Hematopoietic multipotent progenitor cell treated with erythropoietin and hydrocortisone succinate and interleukin-3 and kit ligand, for 15 days (in vitro differentiated cells): ENCODE results near the gene TIAM2.

Experiments used
- DNase-seq: peaks from one replicate; pipeline ENCODE4 v3.0.0-alpha.2; 2015; ENCODE audit warnings: low spot score

Gene TIAM2

DNA sequence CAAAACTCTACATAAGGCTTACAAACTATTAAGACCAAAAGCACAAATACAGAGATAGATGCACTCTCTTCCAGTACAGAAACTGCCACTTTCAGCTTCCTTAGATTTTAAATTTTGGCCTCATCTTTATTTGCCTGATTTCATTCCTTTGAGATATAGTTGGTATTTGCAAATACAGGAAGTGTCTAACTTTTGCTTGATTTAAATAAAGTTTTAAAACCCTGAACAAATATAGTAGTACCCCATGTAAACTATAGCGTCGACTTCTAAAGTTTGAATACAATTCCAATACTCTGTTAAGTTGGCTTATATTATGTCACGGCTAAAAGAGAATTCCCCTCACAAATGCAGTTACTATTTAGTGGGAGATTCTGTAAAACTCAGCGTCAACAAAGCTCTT is 267.5 kb downstream of the TIAM2 start:
- DNase-seq = no peak

DNA sequence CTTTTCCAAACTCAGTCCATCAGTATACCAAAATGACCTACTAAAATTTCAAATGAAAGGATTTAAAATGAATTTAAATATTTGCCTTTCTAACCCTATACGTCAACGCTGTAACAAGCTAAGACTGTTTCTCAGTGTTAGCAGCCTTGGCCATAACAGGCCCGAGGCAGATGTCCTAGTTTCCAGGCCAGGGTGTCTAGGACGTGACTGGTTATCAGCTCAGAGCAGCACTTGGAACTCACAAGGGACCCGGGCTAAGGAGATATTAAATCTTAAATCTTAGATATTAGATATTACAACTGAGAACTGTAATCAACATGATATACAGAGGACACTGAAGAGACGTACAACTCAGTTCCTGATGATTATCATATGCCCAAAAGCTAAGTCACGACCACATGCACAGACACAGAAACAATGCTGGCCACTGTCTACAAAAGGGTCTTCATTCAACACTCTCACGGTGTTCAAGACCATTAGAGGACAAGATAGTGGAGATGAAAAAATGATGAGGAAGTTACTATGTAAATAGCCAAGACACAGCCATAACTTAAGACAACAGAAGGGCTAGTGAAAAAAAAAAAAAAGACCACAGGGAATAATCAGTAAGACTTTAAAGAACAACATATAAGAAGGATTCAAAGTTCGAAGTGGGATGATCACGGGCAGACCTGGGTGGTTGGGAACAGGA is 268.4 kb downstream of the TIAM2 start, which contains the start of gene CLDN20:
Gene CLDN20, plus strand, starts transcription at position 641 of the 691 bp plus-strand sequence. CDS start 11,707 bp downstream, outside the sequence.
- DNase-seq = no peak

DNA sequence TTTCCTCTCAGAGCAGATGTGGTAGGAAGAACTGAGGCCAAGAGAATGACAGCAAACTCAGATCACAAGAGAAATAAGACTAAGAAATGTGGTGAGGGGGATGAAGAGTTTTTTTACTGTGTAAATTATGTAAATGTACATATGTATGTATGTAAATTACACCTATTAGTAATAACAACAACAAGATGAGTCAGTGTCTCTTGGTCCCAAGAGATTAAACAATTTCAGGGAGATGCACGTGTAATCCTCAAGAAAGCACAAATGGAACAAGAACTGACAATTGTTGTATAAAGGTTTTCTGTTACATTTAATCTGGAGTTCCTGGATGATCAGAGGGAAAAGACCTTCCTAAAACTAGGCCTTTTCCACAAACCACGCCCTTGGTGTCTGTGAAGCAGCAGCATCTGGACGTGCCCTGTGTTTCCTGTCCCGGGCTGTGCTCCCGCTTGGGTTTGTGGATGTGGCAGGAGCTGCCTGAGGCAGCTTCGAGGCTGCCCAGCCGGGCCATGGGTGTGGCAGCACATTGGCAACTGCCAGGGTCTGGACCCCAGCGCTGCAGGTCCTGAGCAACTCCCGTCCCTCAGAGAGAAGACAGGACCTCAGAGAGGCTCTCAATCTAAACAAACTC is 269.7 kb downstream of the TIAM2 start:
- no peak for DNase-seq

DNA sequence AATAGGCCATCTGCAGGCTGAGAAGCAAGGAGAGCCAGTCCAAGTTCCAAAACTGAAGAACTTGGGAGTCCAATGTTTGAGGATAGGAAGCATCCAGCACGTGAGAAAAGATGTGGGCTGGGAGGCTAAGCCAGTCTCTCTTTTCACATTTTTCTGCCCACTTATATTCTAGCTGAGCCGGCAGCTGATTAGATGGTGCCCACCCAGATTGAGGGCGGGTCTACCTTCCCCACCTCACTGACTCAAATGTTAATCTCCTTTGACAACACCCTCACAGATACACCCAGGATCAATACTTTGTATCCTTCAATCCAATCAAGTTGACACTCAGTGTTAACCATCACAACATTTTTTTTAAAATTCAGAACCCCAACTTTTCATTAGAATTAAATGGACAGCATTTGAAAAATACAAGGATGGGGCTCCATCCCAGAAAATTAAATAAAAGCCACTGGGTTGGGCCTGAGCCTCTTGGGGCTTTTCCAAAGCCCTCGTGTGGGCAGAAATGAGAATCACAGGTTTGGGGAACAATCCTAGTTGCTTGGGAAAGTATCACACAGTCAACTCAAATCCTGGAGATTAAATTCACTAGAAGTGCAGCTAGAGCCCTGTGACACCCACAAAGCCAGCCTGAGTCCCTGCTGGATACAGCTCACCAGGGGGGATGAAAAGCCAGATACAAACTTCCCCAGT is 270.9 kb downstream of the TIAM2 start:
- DNase-seq = no peak

DNA sequence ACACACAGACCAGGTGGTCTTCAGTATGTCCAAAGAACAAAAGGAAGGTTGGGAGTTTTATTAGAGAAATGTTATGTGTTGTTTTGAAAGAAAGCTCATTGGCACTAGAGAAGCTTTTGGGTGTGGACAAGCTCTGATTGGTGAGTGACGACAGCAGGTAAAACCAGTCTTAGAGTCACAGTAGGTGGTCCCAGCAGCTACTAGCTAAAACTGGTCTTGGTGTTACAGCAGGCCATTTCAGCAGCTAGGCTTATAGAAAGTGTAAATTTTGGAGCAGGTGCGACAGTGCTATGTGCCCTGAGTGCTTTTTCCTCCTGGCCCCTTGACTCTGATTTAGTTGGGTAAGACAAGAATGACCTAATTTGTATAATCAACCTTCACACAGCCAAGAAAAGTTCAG is 272.3 kb downstream of the TIAM2 start:
- DNase-seq = no peak

DNA sequence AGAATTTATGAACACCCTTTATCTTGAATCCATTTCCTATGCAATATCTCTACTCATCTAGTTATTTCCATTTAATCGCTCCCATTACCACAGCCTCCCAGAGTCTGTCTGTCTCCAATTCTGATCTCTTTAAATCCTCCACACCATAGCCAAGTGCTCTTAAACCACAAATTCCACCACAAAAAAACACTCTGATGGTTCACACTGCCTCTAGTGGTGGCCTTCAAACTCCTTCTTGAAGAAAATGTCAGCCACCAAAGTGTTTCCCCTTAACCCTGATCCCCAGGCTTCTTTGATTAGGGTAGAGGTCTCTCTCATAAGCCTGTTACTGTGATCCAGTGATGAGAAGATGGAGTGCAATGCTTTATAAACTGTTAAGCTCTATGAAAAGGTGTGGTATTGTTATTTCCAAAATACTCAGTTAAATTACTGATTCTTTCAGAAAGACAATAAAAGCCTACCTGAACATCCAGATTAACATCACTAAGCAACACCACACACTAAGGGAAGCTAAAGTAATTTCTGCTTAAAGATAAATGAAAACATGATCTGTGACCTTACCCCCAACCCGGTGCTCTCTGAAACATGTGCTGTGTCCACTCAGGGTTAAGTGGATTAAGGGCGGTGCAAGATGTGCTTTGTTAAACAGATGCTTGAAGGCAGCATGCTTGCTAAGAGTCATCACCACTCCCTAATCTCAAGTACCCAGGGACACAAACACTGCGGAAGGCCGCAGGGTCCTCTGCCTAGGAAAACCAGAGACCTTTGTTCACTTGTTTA is 273.2 kb downstream of the TIAM2 start:
- peak; percentile 14 for DNase-seq

DNA sequence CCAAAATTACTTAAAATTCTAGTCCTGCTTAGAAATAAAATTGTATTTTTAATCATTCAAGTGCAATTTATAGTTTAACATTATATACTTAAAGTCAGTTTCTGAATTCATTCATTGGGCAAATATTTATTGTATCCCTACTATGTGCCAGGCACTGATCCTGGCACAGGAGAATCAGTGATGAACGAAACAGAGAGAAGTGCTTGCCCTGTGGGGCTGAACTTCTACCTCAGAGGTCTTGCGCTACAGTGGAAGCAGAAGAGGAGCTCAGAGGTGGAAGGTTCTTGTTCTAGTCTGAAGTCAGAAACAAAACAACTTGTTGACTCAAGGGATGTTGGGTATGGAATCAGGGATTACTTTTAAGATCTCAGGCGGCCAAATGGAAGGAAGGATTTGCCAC is 274.6 kb downstream of the TIAM2 start:
- no peak for DNase-seq

DNA sequence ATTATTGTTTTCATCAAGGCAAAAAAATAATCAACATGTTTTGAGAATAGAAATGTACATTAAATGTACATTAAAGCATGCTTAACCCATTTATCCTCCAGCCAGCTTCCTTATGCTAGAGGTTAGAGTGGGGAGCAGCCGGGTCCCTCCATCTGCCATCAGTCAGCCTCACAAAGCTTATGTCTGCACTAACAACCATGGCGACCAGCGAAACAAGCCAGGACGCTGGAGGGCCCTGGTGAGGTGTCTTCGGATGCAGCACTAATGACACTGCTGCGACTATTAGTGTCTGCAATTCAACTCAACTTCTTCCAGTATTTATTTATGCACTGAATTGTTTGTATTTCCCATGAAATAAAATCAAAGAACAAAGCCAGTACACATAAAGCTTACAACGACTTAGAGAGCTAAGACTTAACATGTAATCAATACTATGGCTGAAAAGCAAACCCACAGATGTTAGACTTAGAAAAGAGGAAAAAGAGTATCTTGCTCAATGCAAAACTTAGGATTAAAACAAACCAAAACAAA is 275.5 kb downstream of the TIAM2 start:
- DNase-seq = no peak

DNA sequence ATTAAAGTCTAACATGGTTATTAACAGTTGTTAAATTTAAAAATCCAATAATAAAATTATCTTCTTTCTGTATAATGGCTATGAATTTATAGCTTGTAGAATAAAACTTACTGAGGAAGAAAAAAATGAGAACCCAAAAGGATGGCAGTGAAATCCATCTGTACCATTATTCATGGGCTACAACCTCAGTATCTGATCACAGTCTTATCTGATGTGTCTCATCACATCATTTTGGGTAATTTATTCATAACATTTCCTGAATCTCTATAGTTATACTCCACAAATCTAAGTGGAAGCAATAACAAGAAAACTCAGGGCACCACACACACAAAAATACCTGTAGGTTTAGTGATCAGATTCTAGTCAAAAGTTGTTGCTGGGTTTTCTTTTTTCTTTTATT is 276.0 kb downstream of the TIAM2 start:
- no peak for DNase-seq

DNA sequence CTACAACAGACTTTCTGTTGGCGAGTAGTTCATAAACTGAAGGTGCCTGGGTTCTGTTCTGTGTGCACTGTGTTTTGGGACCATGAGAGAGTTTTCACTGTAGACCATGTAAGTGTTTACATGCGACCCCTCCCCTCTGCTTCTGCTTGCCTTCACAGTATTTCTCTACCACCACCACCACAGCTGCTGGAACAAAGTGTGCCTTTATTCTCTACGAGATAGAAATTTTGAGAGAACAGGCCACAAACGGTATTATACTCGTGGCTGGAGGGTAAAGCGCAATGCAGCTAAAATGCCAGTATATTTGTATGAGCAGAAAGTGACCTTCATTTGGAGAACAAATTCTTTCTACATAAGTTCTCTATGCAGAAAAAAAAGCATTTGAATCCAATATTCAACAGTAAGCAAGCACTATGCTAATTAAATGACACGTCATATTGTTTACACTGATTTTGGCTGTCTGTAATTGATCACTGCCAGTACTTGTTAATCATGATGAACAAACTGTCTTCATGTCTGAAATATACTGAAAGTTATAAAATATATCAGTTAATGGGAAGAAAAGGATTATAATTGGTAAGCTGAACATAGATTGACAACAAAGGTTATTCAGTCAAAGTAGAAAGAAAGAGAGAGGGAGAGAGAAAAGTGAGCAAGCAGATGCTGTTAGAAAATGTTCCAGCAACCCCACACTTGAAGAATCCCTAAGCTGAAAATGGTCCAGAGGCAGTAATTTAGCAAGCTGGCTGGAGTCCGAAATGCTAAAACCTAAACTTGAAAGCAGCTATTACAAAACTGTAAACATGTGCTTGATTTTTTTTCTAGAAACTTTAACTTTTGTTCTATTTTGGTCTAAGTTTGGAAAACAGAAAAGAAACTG is 277.5 kb downstream of the TIAM2 start:
- DNase-seq = no peak

DNA sequence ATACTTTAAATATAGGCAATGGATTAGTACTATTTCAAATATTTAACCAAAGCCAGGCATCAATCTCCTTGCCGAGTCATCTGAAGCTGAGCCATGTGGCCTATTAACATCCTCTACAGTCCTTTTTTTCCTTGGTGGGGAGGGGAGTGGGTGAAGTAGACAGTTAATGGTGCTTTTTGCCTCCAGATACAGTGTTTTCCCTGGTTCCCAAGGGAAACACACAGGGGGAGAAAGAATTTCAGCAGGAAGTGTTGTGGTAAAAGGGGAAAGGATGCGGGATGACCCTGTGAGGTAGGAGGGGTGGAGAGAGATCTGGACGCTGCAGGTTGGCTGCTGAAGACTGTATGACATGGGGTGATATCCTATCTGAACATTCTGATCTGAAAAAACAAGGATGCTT is 278.3 kb downstream of the TIAM2 start:
- DNase-seq = no peak

DNA sequence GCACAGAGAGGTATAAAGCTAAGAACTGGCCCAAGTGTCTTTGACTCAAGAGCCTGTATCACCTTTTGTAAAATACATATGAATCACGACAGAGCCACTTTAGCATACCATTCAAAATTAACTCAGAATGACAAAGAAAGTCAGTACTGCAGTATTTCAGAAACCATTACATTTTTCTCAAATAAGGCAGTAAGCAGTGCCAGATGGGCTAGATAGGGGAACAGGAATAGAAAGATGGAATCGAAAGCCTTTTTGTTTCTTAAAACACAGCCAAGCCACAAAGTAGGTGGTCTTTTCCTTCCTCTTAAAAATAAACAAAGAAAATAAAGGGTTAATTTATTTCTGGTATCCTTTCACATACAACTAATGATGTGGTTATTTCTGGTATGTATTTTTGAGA is 279.0 kb downstream of the TIAM2 start:
- DNase-seq = no peak

DNA sequence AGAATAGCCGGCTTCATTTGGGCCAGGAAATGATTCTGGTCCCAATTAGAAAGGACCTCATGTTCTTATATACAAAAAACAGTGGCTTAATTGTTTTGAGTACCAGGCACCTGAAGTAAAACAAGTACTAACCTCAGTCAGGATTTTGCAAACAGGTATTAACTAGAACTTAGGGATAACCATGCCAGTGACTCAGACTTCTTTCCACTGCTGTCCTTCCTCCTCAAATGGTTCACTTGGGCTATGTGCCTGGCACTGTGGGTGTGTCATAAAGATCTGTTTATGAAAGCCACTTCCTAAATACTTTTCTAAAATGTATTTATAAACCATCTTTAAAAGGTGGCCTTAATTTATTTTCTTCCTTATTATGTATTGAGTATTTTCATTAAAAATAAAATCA is 279.4 kb downstream of the TIAM2 start:
- DNase-seq = no peak

DNA sequence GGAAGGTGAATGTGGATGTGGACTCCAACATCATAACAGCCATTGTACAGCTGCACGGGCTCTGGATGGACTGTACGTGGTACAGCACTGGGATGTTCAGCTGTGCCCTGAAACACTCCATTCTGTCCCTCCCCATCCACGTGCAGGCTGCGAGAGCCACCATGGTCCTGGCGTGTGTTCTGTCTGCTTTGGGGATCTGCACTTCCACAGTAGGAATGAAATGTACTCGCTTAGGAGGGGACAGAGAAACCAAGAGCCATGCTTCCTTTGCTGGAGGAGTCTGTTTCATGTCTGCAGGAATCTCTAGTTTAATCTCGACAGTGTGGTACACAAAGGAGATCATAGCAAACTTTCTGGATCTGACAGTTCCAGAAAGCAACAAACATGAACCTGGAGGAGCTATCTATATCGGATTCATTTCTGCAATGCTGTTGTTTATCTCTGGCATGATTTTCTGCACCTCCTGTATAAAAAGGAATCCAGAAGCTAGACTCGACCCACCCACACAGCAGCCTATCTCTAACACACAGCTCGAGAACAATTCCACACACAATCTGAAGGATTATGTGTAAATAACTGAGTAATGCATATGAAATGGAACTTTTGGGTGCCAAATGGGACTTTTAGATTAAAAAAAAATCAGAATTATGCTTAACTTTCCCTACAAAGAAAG is 280.8 kb downstream of the TIAM2 start:
- no peak for DNase-seq

DNA sequence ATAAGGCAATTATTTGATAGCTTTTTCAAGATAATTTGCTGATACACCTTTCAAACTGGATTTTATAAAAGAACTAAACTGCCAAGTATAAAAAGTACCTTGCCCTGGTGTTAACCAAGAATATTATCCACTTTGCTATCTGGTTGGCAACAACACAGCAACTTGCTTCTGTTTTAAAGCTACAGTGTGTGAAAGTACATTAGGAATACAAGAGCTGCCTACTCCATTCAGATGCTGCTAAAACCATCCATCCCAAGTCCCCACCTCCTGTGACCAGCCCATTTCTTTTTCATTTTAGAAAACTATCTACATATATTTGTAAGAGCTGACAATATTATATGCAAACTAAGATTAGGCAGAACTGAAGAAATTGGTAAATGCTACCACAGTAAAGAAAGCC is 281.5 kb downstream of the TIAM2 start:
- no peak for DNase-seq

DNA sequence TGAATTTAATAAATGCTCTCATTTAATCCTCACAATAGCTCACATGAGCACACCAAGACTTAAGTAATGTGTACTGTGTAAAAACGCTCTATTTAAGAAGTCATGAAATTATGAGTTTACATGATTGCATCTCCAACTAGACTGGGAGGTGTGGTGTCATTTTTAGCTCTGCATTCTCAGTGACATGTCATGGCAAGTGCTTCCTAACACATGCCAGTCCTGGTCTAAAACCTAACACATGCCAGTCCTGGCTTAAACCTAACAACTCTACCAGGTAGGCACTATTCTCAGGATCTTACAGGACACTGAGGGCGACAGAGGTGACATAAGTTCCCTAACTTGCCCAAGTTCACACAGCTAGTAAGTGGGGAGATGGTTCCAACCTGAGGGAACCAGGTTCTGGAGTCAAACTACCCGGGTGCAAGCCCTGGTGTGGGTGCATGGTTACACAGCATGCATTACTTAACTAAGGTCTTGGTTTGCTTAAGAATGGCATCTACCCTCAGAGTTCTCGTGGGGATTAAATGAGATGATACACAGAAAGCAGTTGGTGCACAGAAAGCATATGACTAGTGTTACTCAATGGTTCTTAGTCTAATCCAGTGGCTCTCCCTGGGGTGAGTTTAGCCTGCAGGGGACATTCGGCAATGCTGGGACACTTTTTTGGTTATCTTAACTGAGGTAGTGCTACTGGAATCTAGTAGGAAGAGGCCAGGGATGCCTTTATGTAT is 283.4 kb downstream of the TIAM2 start:
- no peak for DNase-seq

DNA sequence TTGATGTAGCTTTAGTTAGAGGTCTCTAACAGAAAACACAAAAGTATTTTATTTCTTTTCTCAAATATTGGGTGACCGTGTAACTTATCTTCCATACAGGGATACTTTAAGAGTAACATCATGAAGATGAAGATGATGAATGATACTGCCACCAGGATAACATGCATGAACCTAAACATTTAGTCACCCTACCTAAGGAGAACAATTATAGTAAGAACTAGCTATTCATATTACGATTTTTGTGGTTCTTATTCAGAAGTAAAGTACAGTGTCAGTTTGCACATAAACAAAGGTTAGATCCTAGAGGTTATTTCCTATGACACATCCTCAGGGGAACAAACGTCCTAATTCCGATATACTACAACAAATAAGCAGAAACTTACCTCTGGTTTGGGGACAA is 289.7 kb downstream of the TIAM2 start:
- DNase-seq = no peak

DNA sequence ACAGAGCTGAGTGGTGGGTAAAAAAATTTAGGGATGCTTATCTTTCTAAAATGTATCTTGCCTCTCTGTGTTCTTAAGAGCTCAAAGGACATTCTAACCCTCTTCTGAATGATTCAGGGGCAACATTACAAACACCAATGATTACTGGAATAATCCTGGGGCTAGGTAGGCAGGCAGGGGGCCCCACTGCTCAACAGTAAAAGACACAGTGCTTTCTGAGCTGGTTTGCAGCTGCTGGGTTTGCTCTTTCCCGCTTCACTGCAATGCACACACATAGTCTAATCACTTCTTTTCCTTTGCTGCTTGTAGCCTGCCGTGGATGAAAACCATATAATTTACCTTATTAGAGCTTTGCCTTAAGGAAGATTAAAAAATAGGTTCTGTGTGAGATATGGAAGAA is 292.6 kb downstream of the TIAM2 start:
- no peak for DNase-seq

DNA sequence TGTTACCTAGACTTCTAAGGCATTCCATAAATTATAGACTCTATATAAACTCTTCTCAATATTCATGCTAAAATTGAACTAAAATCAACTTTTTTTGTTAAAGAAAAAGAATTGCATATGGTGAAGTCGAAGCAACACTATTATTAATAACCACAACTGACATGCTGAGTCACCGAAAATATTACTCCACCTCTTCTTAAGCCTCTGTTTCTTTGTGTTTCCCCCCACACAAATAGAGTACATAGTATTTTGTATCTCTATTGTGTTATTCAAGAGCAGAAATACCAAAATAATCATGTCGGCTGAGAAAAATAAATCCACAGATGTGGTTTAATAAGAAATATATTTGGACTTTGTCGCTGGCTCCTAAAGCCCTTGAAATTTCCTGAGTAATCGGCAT is 295.4 kb downstream of the TIAM2 start:
- DNase-seq = no peak

DNA sequence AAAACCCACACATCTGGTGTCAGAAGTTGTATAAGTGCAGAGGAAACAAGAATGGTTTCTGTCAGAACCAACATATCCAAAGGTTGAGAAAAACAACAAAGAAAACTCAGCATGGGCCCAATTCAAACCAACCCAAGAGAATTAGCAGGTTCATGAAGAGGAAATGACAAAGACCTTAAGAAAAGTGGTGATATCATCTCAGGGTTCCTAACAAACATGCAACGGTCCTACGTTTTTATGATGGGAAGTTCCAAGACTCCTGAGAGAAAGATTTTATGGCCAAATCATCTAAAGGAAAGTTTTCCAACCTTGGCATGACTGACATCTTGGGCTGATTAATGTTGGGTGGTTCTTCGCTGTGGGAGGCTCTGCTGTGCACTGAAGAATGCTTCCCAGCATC is 296.2 kb downstream of the TIAM2 start:
- no peak for DNase-seq
